GM21786 (cell line): ENCODE measurements around the gene ZXDB.
"Not testable (repeated sequence)": the region's sequence is repeated elsewhere in the genome, so short reads cannot be mapped to it uniquely, and the experiment has no call there.

Experiments
- ATAC-seq: cut with Tn5 transposase; IDR thresholded peaks from one replicate; pipeline ENCODE4 v1.9.1; 2021; ENCODE audit not compliant: unreplicated experiment

Gene ZXDB

DNA sequence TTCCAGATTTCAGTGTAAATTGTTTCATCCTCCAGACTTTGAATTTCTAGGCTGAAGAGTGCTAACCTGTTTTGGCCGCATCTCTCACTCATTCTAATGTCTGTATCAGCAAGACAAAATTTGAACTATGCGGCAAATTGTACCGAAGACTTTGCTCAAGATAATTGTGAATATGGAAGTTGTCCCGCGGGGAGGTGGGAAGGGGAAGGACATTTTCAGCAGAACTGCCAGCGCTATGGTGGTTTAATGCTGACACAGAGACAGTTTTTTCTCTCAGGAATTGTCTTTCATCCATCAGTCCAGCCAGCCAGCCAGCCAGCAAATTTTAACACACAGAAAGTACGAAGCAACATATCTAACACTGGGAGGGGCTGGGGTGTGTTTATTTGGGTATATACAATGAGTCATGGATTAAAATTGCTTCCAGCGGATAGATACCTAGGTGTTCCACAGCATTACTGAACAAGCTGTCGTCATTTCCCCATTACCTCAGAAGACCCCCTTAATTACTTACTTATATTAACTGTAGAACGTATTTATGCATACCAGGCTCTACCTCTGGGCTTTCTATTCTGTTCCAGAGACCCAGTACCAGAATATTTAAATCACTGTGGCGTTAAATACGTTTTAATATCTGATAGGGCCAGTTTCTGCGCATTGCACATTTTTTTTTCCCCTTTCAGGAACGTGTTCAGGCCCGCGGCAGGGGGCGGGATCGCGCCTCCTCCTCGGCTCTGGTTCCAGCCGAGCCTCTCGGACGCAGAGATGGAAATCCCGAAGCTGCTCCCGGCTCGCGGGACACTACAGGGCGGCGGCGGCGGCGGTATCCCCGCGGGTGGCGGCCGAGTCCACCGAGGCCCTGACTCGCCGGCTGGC, at the start of gene ZXDB:
ZXDB (plus strand) TSS at position 728 of the 876 bp plus-strand sequence; CDS start at position 766, 38 bp downstream.
- peak; percentile 46 for ATAC-seq

DNA sequence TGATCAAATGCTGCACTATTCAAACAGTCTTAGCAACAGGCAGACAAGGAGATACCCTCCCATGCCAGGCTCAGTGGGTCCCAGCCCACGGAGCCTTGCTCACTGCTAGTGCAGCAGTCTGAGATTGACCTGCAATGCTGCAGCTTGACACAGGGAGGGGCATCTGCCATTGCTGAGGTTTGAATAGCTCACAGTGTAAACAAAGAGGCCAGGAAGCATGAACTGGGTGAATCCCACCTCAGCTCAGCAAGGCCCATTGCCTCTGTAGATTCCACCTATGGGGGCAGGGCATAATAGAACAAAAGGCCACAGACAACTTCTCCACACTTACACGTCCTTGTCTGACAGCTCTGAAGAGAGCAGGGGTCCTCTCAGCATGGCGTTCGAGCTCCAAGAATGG, 26.6 kb upstream of the ZXDB start:
- no peak for ATAC-seq

DNA sequence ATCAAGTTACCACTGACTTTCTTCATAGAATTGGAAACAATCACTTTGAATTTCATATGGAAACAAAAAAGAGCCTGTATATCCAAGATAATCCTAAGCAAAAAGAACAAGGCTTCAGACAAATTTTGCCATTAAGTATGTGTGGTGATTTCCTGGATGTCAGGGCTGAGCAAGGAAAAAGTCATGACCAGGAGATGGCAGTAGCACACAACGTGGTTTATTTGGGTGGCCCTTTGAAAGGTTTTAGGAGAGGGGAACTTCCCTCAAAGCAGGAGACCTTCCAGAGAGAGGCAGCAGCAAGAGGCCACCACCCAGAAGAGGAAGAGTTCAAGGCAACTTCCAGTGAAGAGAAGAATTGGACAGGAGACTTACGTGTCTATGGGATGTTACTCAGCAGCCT, 18.1 kb upstream of the ZXDB start:
- no peak for ATAC-seq

DNA sequence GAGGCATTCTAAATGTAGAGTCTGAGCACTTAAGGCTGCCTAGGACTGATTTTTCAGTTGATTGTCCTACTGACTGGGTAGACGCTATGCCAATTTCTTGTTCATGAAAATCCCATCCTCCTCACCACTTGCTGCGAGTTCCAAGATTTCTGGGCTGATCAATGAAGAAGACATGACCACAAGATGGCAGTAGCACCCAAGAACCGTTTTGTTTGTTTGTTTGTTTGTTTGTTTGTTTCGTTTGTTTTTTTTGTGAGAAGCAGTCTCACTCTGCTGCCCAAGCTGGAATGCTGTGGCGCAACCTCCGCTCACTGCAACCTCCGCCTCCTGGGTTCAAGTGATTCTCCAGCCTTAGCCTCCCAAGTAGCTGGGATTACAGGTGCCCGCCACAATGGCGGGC, 8.9 kb upstream of the ZXDB start:
- not testable (repeated sequence) for ATAC-seq

DNA sequence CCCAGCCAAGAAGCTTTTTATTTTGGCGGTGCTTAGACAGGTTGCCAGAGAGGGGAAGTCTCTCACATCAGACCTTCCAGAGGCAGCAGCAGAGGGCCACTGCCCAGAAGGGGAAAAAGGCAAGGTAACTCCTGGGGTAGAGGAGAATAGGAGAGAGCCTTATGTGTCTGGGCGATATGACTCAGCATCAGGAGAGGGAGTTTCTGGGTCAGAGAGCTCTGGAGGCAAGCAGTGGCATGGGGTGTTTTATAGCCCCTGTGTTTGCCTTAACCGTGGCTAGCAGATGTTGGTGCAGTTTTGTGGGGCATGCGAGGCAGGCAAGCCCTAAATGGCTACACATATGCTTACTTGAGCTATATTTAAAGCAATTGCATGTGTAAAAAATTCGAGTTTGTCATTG, 8.3 kb upstream of the ZXDB start:
- ATAC-seq, result no peak

DNA sequence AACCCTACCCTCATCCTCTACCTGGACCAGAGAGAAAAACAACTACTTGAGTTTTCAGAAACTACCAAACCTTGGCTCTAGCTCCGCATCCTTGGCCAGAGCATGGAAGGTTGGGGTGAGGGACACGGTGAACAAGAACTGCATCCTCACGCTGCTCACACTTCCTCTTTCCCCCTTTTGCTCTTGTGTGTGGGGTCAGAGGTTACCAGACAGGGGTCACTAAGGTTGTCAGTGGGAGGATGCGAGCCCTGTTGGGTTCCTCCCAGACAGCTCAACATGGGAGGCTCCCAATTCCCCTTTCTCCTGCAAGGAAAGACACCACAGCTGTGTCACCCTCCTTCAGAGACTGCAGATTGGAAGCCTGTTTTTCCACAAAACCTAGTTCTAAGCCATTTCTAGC, 5.5 kb upstream of the ZXDB start:
- no peak for ATAC-seq

DNA sequence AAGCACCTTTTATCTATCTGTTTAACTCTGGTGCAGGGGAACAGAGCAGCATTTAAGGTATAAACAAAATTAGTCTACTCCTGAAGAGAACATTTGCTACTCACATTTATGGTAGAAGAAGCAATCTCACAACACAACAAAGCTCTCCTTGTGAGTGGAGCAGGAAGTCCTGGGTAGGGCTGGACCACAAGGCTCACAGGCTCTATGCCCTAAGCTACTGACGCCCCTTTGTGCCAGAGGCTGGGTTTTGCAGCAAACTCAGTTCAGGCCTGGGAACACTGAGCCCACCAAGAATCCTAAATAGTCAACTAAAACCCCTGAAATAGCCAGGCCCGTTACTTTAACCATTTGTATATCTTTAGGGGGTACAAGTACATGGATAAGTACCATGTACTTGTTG, 4.7 kb upstream of the ZXDB start:
- ATAC-seq, result no peak

DNA sequence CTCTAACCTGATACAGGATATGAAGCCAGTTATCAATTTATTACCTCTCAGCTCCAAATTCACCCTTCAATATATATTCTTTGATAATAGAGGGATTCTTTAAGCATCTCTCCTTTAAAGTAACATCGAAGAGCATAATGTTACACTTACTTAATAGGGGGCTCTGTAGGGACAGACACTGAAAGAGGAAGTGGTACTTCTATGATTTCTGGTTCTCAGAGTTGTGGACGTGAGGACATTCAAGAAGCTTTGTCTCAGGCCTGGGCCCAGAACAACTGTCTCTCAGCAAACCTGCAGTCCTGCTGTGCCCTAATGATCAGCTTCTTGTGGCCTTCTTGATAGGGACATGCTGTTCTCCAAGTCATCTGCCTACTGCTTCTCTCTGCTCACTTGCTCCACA, 4.2 kb upstream of the ZXDB start:
- ATAC-seq, result peak; percentile 33

DNA sequence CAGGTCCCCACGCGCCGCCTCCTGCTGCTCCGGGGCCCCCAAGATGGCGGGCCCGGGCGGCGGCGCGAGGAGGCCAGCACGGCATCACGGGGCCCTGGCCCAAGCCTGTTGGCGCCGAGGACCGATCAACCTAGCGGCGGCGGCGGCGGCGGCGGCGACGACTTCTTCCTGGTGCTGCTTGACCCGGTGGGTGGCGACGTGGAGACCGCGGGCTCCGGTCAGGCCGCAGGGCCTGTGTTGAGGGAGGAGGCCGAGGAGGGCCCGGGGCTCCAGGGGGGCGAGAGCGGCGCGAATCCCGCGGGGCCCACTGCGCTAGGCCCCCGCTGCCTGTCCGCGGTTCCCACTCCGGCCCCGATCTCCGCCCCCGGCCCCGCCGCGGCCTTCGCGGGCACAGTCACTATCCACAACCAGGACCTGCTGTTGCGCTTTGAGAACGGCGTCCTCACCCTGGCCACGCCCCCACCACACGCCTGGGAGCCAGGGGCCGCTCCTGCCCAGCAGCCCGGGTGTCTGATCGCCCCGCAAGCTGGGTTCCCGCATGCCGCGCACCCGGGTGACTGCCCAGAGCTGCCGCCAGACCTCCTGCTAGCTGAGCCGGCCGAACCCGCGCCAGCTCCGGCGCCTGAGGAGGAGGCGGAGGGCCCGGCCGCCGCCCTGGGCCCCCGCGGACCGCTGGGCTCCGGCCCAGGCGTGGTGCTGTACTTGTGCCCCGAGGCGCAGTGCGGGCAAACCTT, 516 bp downstream of the ZXDB start:
- ATAC-seq, result peak; percentile 73

DNA sequence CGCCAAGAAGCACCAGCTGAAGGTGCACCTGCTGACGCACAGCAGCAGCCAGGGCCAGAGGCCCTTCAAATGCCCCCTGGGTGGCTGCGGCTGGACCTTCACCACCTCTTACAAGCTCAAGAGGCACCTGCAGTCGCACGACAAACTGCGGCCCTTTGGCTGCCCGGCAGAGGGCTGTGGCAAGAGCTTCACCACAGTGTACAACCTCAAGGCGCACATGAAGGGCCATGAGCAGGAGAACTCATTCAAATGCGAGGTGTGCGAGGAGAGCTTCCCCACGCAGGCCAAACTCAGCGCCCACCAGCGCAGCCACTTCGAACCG, 1.0 kb downstream of the ZXDB start:
- ATAC-seq, result peak; percentile 27

DNA sequence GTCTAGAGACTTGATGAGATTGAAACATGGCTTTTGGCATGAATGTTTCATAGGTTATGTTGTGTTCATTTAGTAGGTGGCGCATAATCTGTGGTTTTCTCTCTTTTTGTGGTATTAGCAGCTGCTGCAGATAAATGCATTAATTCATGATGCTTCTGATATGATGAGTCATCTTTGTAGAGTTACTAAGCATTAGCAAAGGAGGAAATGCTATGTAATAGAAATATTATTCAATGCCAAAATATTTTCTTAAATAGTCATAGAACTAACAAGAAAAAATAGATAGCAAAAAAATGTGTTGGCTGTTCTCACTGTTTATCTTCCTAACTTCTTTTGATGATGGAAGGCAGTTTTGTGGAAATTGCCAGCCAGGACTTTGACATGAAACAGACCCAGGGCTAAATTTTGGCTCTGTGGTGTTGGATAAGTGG, 3.6 kb downstream of the ZXDB start:
- no peak for ATAC-seq

DNA sequence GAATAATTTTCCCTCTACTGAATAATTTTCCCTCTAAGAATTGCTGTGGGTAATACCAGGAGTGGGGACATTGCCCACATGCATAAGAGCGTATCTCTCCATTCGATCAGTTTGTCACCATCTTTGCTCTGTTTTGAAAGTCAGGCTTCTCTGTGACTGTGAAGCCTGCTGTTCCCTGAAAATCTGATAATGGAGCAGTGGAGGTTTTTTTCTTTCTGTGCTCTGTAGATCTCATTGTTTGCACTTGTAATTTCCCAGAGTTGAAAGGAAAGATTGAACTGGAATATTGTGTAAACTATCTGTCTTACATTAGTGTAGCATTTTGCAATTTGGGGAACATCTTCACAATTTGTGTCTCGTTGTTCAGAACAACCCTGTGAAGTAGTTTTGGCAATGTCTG, 4.3 kb downstream of the ZXDB start:
- no peak for ATAC-seq

DNA sequence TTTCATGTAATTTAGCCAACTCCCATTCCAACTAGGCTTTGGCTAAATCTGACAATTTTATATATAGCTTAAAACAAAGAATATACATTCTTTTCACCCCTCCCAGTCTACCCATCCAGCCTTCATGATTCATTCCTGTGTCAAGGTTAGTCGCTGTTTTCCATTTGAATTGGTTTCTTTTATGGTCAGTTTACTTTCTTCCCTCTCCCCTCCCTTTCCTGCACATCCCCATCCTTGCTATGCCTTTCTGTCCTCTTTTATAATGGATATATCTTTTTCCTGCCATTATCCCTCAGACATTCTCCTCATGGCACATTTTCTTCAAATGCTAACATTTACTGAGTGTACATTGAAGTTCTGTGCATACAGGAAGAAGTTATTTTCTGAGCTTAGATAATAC, 4.7 kb downstream of the ZXDB start:
- no peak for ATAC-seq

DNA sequence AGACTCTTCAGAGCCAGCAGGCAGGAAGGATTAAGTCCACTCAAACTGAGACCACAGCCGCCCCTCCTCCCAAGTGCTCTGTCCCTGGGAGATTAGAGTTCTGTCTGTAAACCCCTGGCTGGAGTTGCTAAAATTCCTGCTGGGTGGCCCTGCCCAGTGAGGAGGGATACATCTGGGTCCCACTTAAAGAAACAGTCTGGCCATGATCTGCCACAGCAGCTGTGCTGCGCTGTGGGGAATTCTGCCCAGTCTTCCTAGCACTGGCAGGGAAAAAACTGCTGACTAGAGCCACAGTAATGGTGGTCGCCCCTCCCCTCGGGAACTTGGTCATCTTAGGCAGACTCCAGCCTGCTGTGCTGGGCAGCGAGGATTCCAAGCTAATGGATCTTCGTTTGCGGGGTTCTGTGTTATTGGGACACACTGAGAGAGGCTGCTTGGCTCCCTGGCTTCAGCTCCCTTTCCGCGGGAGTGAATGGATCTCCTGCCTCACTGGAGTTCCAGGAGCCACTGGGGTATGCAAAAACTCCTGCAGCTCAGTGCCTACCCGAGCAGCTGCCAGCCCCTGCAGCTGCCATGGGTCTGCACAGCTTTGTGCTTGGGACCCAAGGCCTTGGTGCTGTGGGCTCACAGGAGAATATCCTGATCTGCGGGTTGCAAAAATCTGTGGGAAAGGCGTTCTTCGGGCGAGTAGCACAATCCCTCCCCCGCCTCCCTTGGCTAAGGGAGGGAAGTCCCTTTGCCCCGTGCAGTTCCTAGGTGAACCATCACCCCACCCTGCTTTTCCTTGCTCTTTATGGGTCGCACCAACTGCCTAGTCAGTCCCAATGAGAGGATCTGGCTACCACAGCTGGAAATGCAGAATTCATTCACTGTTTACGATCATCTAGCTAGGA, 15.7 kb downstream of the ZXDB start:
- ATAC-seq, result no peak

DNA sequence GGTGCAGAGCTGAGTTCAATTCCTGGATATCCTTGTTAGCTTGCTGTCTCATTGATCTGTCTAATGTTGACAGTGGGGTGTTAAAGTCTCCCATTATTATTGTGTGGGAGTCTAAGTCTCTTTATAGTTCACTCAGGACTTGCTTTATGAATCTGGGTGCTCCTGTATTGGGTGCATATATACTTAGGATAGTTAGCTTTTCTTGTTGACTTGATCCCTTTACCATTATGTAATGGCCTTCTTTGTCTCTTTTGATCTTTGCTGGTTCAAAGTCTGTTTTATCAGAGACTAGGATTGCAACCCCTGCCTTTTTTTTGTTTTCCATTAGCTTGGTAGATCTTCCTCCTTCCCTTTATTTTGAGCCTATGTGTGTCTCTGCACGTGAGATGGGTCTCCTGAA, 21.5 kb downstream of the ZXDB start:
- not testable (repeated sequence) for ATAC-seq

DNA sequence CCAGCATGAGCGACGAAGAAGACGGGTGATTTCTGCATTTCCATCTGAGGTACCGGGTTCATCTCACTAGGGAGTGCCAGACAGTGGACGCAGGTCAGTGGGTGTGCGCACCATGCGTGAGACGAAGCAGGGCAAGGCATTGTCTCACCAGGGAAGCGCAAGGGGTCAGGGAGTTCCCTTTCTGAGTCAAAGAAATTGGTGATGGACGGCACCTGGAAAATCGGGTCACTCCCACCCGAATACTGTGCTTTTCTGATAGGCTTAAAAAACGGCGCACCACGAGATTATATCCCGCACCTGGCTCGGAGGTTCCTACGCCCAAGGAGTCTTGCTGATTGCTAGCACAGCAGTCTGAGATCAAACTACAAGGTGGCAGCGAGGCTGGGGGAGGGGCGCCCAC, 37.6 kb downstream of the ZXDB start:
- not testable (repeated sequence) for ATAC-seq

DNA sequence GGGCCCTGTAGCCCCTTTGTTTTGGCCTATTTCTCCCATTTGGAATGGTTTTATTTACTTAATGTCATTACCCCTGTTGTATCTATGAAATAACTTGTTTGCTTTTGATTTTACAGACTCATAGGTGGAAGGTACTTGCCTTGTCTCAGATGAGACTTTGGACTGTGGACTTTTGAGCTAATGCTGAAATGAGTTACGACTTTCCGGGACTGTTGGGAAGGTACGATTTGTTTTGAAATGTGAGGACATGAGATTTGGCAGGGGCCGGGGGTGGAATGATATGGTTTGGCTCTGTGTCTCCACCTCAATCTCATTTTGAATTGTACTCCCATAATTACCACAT, 48.8 kb downstream of the ZXDB start:
- ATAC-seq, result no peak

DNA sequence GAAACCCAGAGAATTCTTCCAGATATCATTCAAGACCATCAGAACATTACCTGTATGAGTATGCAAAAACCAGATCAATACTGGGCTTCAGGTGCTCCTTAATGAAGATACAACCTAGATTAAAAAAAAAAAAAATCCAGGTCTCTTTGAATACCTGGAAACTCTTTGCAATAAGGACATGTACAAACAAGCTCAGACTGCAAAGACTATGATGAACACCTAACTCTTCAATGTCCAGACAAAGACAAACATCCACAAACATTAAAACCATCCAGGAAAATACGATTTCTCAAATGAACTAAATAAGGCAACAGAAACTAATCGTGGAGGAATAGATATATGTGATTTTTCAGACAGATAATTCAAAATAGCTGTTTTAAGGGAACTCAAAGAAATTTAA, 49.5 kb downstream of the ZXDB start:
- ATAC-seq, result no peak

DNA sequence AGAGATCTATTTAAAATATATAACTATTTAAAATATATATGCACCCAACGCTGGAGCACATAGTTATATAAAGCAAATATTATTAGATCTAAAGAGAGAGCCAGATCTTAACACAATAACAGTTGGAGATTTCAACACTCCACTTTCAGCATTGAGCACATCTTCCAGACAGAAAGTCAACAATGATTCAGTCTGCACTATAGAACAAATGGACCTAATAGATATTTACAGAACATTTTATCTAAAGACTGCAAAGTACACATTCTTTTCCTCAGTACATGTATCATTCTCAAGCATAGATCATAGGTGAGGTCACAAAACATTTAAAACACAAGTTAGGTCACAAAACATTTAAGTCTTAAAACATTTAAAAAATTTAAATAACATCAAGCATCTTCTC, 51.9 kb downstream of the ZXDB start:
- ATAC-seq, result no peak

DNA sequence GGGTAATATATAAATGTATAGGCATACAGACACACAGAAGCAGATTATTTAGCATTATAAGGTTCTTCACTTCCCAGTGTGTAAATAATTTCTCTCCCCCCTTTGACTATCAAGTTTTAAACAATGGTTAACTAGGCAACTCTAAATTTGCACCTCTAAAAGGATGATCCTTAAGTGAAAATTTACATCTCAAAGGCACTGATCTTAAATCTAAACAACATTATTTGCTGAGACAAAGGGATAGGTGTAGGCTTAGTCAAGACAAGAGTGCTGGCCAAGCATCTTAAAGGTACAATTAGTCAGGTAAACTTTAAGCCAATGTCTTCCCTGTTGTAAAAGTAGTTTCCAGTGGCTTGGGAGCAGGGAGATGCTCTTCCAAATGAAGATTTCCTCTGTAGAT, 55.2 kb downstream of the ZXDB start:
- no peak for ATAC-seq
